ENCODE results near the gene KLHL6. TPM values are rescaled to one million over a fixed set of nuclear protein-coding genes. Genes with fewer than 3 reads are reported as not detected.
A peak's percentile ranks its signal among the peaks of the same experiment; 100 is the strongest.
"Not testable (repeated sequence)": the region's sequence is repeated elsewhere in the genome, so short reads cannot be mapped to it uniquely, and the experiment has no call there.

The KLHL6 gene
- total RNA-seq, 1 experiment from 2014 or later = not detected

GRCh38 chr3:183577346-183577745, 21.8 kb upstream of the KLHL6 start:
- Histone ChIP-seq H3K36me3 (ENCODE audit: insufficient read depth, low read length, poor library complexity, severe bottlenecking) (no peaks in the 10 kb centered on the region), H3K4me1 (ENCODE audit: insufficient read depth, low read length, poor library complexity, severe bottlenecking) (peaks cover 13% of the 10 kb centered on the region), H3K4me3 (ENCODE audit: low read depth, low read length, poor library complexity, severe bottlenecking) (no peak overlapping the region), H3K27me3 (replicated peaks; ENCODE audit: insufficient read depth, low read depth, low read length, poor library complexity) (peaks cover 62% of the 10 kb centered on the region), H3K27ac (ENCODE audit: low read depth, low read length, poor library complexity, severe bottlenecking) (no peak overlapping the region), H3K9me3 (ENCODE audit: low read depth, low read length, poor library complexity, severe bottlenecking) (no peaks in the 10 kb centered on the region)
- TF ChIP-seq, protein P1, sequence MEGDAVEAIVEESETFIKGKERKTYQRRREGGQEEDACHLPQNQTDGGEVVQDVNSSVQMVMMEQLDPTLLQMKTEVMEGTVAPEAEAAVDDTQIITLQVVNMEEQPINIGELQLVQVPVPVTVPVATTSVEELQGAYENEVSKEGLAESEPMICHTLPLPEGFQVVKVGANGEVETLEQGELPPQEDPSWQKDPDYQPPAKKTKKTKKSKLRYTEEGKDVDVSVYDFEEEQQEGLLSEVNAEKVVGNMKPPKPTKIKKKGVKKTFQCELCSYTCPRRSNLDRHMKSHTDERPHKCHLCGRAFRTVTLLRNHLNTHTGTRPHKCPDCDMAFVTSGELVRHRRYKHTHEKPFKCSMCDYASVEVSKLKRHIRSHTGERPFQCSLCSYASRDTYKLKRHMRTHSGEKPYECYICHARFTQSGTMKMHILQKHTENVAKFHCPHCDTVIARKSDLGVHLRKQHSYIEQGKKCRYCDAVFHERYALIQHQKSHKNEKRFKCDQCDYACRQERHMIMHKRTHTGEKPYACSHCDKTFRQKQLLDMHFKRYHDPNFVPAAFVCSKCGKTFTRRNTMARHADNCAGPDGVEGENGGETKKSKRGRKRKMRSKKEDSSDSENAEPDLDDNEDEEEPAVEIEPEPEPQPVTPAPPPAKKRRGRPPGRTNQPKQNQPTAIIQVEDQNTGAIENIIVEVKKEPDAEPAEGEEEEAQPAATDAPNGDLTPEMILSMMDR (conservative IDR thresholded peaks at IDR 0.05; ENCODE audit: low read depth, low read length) = no peak
- no peak for TF ChIP-seq EZH2 (IDR thresholded peaks at IDR 0.05; ENCODE audit: borderline replicate concordance, low read depth, low read length, poor library complexity, severe bottlenecking)
- peak; percentile 93 for DNase-seq (ENCODE audit: low spot score)
- no TSS peak for BruUV-seq (replicated peaks)
- CTCF ChIA-PET = interaction anchor here (1.7 kb wide), 1 partner anchor 15 kb away, joined by 4 read pairs; no protein-coding TSS in a partner anchor
- intact Hi-C loops (cut with micrococcal nuclease; ENCODE audit: unreplicated experiment) = no loop called here
- POLR2A ChIA-PET (ENCODE audit: low non-redundant PET) = no interaction called here

DNA sequence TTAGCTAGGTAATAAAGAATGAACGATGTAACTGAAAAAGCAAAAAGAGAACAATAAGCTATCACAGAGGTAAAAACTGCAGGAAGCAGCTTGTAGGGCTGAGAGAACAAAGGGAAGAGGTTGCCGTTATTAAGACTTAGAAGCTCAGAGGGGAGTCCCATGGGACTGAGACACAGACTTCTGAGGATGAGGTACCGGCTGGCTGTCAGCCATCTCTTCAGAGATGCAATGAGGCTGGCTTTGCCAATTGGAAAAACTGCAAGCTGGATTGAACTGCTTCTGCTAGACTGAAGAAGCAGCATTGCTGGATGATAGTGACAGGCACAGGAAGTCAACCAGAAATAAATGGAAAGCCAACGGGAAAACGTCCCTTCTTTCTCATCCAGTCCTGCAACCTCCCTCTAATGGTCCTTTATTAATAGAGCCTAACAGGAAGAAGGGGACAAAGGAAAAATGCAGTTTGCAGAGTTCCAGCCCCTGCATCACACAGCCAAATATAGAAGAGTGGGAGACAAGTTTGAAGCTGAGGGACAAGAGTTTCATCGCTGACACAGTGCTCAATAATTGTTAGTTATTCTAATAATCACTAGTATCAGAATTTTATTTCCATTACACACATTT, 21.1 kb upstream of the KLHL6 start:
- Histone ChIP-seq H3K27ac (ENCODE audit: low read depth, low read length, poor library complexity, severe bottlenecking) (no peak overlapping the region), H3K4me3 (ENCODE audit: low read depth, low read length, poor library complexity, severe bottlenecking) (no peak overlapping the region), H3K4me1 (ENCODE audit: insufficient read depth, low read length, poor library complexity, severe bottlenecking) (peaks cover 13% of the 10 kb centered on the region), H3K9me3 (ENCODE audit: low read depth, low read length, poor library complexity, severe bottlenecking) (no peaks in the 10 kb centered on the region), H3K36me3 (ENCODE audit: insufficient read depth, low read length, poor library complexity, severe bottlenecking) (no peaks in the 10 kb centered on the region), H3K27me3 (replicated peaks; ENCODE audit: insufficient read depth, low read depth, low read length, poor library complexity) (peaks cover 66% of the 10 kb centered on the region)
- TF ChIP-seq, protein P1 (conservative IDR thresholded peaks at IDR 0.05; ENCODE audit: low read depth, low read length) = no peak
- TF ChIP-seq EZH2 (IDR thresholded peaks at IDR 0.05; ENCODE audit: borderline replicate concordance, low read depth, low read length, poor library complexity, severe bottlenecking) = no peak
- ChIA-PET POLR2A (ENCODE audit: low non-redundant PET) (no interaction called here), CTCF (interaction anchor here (1.7 kb wide), 1 partner anchor 16 kb away, joined by 4 read pairs; no protein-coding TSS in a partner anchor)
- intact Hi-C loops (cut with micrococcal nuclease; ENCODE audit: unreplicated experiment) = no loop called here
- no TSS peak for BruUV-seq (replicated peaks)
- peak; percentile 78 for DNase-seq (ENCODE audit: low spot score)

- ChIA-PET POLR2A (ENCODE audit: low non-redundant PET) (no interaction called here), CTCF (no interaction called here)
- H3K27me3 ChIP-seq (replicated peaks; ENCODE audit: insufficient read depth, low read depth, low read length, poor library complexity) = peaks cover 31% of the 10 kb centered on the region
- H3K4me3 ChIP-seq (ENCODE audit: low read depth, low read length, poor library complexity, severe bottlenecking) = no peak overlapping the region
- BruUV-seq (replicated peaks) = no TSS peak
- DNase-seq (ENCODE audit: low spot score) = no peak
- intact Hi-C loops (cut with micrococcal nuclease; ENCODE audit: unreplicated experiment) = no loop called here
- H3K27ac ChIP-seq (ENCODE audit: low read depth, low read length, poor library complexity, severe bottlenecking) = no peak overlapping the region
- H3K36me3 ChIP-seq (ENCODE audit: insufficient read depth, low read length, poor library complexity, severe bottlenecking) = no peaks in the 10 kb centered on the region
- no peaks in the 10 kb centered on the region for H3K9me3 ChIP-seq (ENCODE audit: low read depth, low read length, poor library complexity, severe bottlenecking)
- TF ChIP-seq, protein P1 (conservative IDR thresholded peaks at IDR 0.05; ENCODE audit: low read depth, low read length) = no peak
- no peak for TF ChIP-seq EZH2 (IDR thresholded peaks at IDR 0.05; ENCODE audit: borderline replicate concordance, low read depth, low read length, poor library complexity, severe bottlenecking)
- peaks cover 13% of the 10 kb centered on the region for H3K4me1 ChIP-seq (ENCODE audit: insufficient read depth, low read length, poor library complexity, severe bottlenecking)
Observed at GRCh38 chr3:183572935-183573334, 17.4 kb upstream of the KLHL6 start.

GRCh38 chr3:183570191-183570590, 14.7 kb upstream of the KLHL6 start:
- POLR2A ChIA-PET (ENCODE audit: low non-redundant PET); DNase-seq (ENCODE audit: low spot score); CTCF ChIA-PET; H3K36me3 ChIP-seq (ENCODE audit: insufficient read depth, low read length, poor library complexity, severe bottlenecking); H3K4me3 ChIP-seq (ENCODE audit: low read depth, low read length, poor library complexity, severe bottlenecking); H3K4me1 ChIP-seq (ENCODE audit: insufficient read depth, low read length, poor library complexity, severe bottlenecking); H3K27ac ChIP-seq (ENCODE audit: low read depth, low read length, poor library complexity, severe bottlenecking); intact Hi-C loops (cut with micrococcal nuclease; ENCODE audit: unreplicated experiment); BruUV-seq (replicated peaks); H3K9me3 ChIP-seq (ENCODE audit: low read depth, low read length, poor library complexity, severe bottlenecking): not testable (repeated sequence)
- peaks cover 26% of the 10 kb centered on the region for H3K27me3 ChIP-seq (replicated peaks; ENCODE audit: insufficient read depth, low read depth, low read length, poor library complexity)

Data from A673 (cell line).